Esophagus squamous epithelium (tissue), 5 donors: ENCODE measurements around the gene RAB37. TPM values are rescaled to one million over a fixed set of nuclear protein-coding genes. Genes with fewer than 3 reads are reported as not detected.

Source experiments
- DNase-seq: peaks from one replicate; lab custom pipeline; 2025; lab: John Stamatoyannopoulos, UW
- H3K27ac ChIP-seq, 4 donors: fragments of 200-600 bp; sonication (generic); one replicate each; pipeline ENCODE4 v1.5.1; 2016 to 2019; ENCODE audit warnings: mild to moderate bottlenecking in 1 of 4
- H3K27me3 ChIP-seq, 4 donors: fragments of 200-600 bp; sonication (generic); 1 replicate in 3 of 4; 2 replicates in 1 of 4; pipeline versions ENCODE4 v1.5.1 to v1.6.0; 2017 to 2021; ENCODE audit warnings: antibody characterized with exemption in 1 of 4
- H3K36me3 ChIP-seq, 3 donors: fragments of 200-600 bp; sonication (generic); one replicate each; pipeline ENCODE4 v1.5.1; 2016 to 2019
- H3K4me1 ChIP-seq, 3 donors: fragments of 200-600 bp; sonication (generic); one replicate each; pipeline ENCODE4 v1.5.1; 2017 to 2019
- H3K4me3 ChIP-seq, 4 donors: fragments of 200-600 bp; sonication (generic); 1 replicate in 3 of 4; 2 replicates in 1 of 4; pipeline ENCODE4 v1.5.1; 2016 to 2019; ENCODE audit warnings: mild to moderate bottlenecking in 2 of 4, moderate library complexity in 1 of 4
- H3K9me3 ChIP-seq, 3 donors: fragments of 200-600 bp; sonication (generic); one replicate each; pipeline ENCODE4 v1.5.1; 2016 to 2019
- POLR2A ChIP-seq, 4 donors: fragments of 450-650 bp; IDR thresholded peaks; one replicate each; pipeline ENCODE4 v1.6.1; 2017; ENCODE audit warnings: antibody characterized with exemption in 4 of 4, mild to moderate bottlenecking in 4 of 4, moderate library complexity in 3 of 4
- WGBS, 2 donors: methylation state at CpG; one replicate each; pipeline ENCODE4 v1.1.5; 2018; 5-methylcytosine and 5-hydroxymethylcytosine counted together
- intact Hi-C: fragments of 100-400 bp; cut with DNase I; formaldehyde crosslinking; loops from one replicate; pipeline ENCODE4 v1.15.0; 2022
- total RNA-seq, 4 donors: library from RNA; depleted of rRNA; stranded (reverse); fragments of >200 nt; gene quantifications; one replicate each; pipeline ENCODE4 v1.1.0, GENCODE V29; 2016
- TF ChIP-seq, protein P1 (sequence below), 6 experiments: fragments of 450-650 bp in 4 of 6; fragments of 200-600 bp in 2 of 6; sonication (generic) in 2 of 6; IDR thresholded peaks; one replicate each; pipeline ENCODE4 v1.5.1; 2016 to 2019; ENCODE audit warnings: antibody characterized with exemption in 6 of 6, mild to moderate bottlenecking in 4 of 6, moderate library complexity in 4 of 6
- donor health status: DM: yes; HTN: yes; CAD: no.

The RAB37 gene
- total RNA-seq, 4 donors from 2014 or later: 0.44 to 3.2 (median 1.6) TPM; not detected in 1

DNA sequence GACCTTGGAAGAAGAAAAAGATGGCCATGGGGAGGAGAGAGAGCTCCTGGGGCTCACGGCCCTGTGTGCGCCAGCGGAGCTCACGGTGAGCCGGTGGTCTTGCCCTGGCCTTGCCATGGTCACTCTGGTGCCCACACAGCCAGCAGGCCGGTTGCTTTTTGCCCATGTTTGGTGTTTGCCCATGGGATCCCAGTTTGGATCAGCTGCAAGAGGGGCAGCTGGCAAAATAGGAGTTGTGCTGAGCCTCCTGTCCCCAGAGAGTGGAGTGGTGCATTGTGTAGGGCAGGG, 12.9 kb downstream of the RAB37 start:
- no peaks in the 10 kb centered on the region for H3K27me3 ChIP-seq
- peak overlapping the region; percentile 90 to 96 (median 94) for H3K27ac ChIP-seq
- intact Hi-C loops: no loop called here
- no peaks in the 10 kb centered on the region for H3K9me3 ChIP-seq
- TF ChIP-seq, protein P1, sequence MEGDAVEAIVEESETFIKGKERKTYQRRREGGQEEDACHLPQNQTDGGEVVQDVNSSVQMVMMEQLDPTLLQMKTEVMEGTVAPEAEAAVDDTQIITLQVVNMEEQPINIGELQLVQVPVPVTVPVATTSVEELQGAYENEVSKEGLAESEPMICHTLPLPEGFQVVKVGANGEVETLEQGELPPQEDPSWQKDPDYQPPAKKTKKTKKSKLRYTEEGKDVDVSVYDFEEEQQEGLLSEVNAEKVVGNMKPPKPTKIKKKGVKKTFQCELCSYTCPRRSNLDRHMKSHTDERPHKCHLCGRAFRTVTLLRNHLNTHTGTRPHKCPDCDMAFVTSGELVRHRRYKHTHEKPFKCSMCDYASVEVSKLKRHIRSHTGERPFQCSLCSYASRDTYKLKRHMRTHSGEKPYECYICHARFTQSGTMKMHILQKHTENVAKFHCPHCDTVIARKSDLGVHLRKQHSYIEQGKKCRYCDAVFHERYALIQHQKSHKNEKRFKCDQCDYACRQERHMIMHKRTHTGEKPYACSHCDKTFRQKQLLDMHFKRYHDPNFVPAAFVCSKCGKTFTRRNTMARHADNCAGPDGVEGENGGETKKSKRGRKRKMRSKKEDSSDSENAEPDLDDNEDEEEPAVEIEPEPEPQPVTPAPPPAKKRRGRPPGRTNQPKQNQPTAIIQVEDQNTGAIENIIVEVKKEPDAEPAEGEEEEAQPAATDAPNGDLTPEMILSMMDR (IDR thresholded peaks at IDR 0.05): no peak
- TF ChIP-seq POLR2A (IDR thresholded peaks at IDR 0.05): no peak
- peaks cover 43 to 95% (median 61%) of the 10 kb centered on the region in 3 donors for H3K4me1 ChIP-seq
- WGBS, 2 donors: 21 to 28% methylated on average over 6 of the region's 6 CpGs
- peak overlapping the region; percentile 86 to 99 (median 93) for H3K4me3 ChIP-seq
- no peak for DNase-seq
- peaks cover 0 to 15% (median 0%) of the 10 kb centered on the region in 3 donors for H3K36me3 ChIP-seq

DNA sequence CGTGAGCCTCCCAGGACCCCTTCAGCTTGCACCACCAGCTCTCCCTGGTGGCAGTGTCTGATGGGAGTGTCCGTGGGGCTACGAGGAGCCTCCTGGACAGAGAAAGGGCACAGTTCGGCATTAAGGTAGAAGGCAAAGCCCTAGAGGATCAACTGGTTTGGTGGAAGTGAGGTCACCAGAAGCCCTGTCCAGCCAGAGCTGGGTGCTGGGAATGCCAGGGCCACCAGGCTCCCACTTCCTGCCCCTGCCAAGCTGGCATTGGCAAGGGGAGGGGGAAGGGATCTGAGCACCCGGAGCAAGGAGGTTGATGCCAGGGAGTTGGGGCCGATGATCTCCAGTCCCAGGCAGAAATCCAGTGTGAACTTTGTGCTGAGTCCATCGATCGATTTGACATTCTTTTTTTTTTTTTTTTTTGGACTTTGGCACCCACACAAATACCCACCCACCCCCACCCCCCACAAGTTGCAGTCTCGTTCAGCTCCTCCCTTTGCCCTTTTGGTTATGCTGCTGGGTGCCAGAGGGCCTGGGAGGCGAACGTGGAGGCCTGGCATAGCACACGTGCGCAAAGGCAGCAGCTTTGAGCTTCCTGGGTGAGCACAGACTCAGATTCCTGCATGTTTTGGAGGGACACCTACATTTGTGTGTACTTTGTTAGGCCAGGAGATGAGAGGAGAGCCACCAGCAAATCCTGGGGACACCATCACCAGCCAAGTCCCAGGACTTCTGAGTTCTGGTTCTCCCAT, 13.4 kb downstream of the RAB37 start:
- H3K9me3 ChIP-seq: no peaks in the 10 kb centered on the region
- H3K27ac ChIP-seq: peak overlapping the region; percentile 90 to 96 (median 94)
- peak overlapping the region; percentile 86 to 99 (median 93) for H3K4me3 ChIP-seq
- no peaks in the 10 kb centered on the region for H3K27me3 ChIP-seq
- intact Hi-C loops: no loop called here
- 18 to 43% methylated on average over 5 to 9 of the region's 13 CpGs for WGBS, 2 donors
- DNase-seq: no peak
- TF ChIP-seq, protein P1 (IDR thresholded peaks at IDR 0.05): no peak
- TF ChIP-seq POLR2A (IDR thresholded peaks at IDR 0.05): peak in 1 of 4 donors; percentile 30
- peaks cover 44 to 95% (median 62%) of the 10 kb centered on the region in 3 donors for H3K4me1 ChIP-seq
- H3K36me3 ChIP-seq: peaks cover 0 to 20% (median 0%) of the 10 kb centered on the region in 3 donors

DNA sequence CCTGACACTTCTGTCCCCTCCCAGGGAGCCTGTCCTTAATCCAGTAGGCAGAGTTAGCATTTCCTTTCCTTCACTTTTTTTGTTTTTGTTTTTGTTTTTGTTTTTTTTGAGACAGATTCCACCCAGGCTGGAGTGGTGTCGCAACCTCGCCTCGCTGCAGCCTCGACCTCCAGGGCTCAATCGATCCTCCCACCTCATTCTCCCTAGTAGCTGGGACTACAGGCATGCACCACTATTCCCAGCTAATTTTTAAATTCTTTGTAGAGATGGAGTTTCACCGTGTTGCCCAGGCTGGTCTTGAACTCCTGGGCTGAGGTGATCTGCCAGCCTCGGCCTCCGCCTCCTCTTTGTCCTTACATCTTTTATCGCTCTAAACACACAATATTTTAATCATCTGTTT, 15.4 kb downstream of the RAB37 start:
- Histone ChIP-seq H3K9me3 (no peaks in the 10 kb centered on the region), H3K4me1 (peaks cover 49 to 95% (median 63%) of the 10 kb centered on the region in 3 donors), H3K4me3 (peak overlapping the region in 2 of 4 donors; percentile 95 to 99), H3K27ac (peak overlapping the region; percentile 12 to 96 (median 94)), H3K27me3 (no peaks in the 10 kb centered on the region), H3K36me3 (peaks cover 0 to 22% (median 0%) of the 10 kb centered on the region in 3 donors)
- TF ChIP-seq POLR2A (IDR thresholded peaks at IDR 0.05): no peak
- TF ChIP-seq, protein P1 (IDR thresholded peaks at IDR 0.05): no peak
- DNase-seq: no peak
- WGBS, 2 donors: 86 to 87% methylated on average over 9 of the region's 9 CpGs
- intact Hi-C loops: no loop called here

DNA sequence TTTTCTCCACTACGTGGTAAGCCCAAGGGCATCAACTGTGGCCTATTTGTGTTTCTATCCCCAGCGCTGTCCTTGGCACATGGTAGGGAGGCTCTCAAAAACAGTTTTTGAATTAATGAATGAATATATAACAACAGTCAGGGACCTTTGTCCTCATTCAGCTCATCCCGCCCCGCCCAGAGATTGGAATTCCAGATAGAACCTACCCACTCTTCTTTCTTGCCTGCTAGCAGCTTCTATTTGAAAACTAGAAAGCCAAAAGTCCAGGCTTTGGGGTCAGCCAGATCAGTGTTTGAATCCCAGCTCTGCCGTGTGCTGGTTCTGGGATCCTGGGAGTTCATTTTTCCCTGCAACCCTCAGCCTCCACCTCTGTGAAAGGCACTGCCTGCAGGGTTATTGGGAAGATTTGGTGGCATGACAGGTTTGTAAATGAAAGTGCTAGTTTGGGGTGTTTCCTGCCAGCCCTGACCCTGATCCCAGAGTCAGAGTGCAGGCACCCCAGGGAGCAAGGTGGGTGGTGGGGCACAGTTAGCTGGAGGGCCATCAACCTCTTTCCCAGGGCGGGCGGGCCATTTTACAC, 15.9 kb downstream of the RAB37 start:
- H3K9me3 ChIP-seq: no peaks in the 10 kb centered on the region
- H3K36me3 ChIP-seq: peaks cover 0 to 22% (median 0%) of the 10 kb centered on the region in 3 donors
- H3K27ac ChIP-seq: peak overlapping the region; percentile 44 to 96 (median 94)
- WGBS, 2 donors: 81 to 89% methylated on average over 5 to 7 of the region's 7 CpGs
- no peak for DNase-seq
- TF ChIP-seq POLR2A (IDR thresholded peaks at IDR 0.05): no peak
- TF ChIP-seq, protein P1 (IDR thresholded peaks at IDR 0.05): no peak
- peak overlapping the region in 1 of 4 donors; percentile 8 for H3K4me3 ChIP-seq
- no peaks in the 10 kb centered on the region for H3K27me3 ChIP-seq
- peaks cover 49 to 95% (median 63%) of the 10 kb centered on the region in 3 donors for H3K4me1 ChIP-seq
- intact Hi-C loops: no loop called here

DNA sequence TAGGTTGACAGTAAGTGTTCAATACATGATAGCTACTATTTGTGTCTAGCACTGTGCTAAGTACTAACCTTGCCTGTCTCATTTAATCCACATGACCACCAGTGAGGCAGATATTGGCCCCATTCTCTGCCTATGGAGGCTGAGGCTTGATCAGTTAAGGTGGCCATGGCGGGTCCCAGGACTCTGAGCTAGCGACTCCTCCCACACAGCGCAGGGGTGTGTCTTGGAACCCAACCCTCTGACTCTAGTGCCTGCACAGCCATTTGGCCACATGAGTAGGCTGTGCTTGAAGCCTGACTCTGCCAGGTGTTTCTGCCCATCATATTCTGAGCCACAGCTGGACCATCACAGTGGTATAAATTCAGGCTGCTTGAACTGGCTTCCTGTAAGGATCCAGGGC, 17.8 kb downstream of the RAB37 start:
- Histone ChIP-seq H3K27me3 (no peaks in the 10 kb centered on the region), H3K4me1 (peaks cover 67 to 100% (median 82%) of the 10 kb centered on the region in 3 donors), H3K36me3 (peaks cover 0 to 22% (median 0%) of the 10 kb centered on the region in 3 donors), H3K9me3 (no peaks in the 10 kb centered on the region), H3K27ac (peak overlapping the region; percentile 21 to 96 (median 94)), H3K4me3 (no peak overlapping the region)
- intact Hi-C loops: no loop called here
- no peak for DNase-seq
- 80% methylated on average over 1 of the region's 3 CpGs for WGBS, 2 donors
- no peak for TF ChIP-seq POLR2A (IDR thresholded peaks at IDR 0.05)
- TF ChIP-seq, protein P1 (IDR thresholded peaks at IDR 0.05): no peak
